OCI-LY7 (cell line): Measurements from ENCODE around the gene LRRC10. TPM values are rescaled to one million over a fixed set of nuclear protein-coding genes. Genes with fewer than 3 reads are reported as not detected.

Experiments
- BruUV-seq: library from RNA; stranded (reverse); fragments of 400-500 nt; replicated peaks from 2 replicates; lab custom pipeline; 2021; lab: Mats Ljungman, UMichigan
- CTCF ChIA-PET: fragments of 300-600 bp; sonication (Branson Sonifier 250); formaldehyde crosslinking; loops from one replicate; lab custom pipeline; 2022; ENCODE audit warnings: antibody characterized with exemption; ENCODE audit not compliant: unreplicated experiment; lab: Charles Lee
- POLR2A ChIA-PET: fragments of 300-600 bp; sonication (Branson Sonifier 250); formaldehyde crosslinking; loops from one replicate; lab custom pipeline; 2022; ENCODE audit warnings: antibody characterized with exemption; lab: Charles Lee
- DNase-seq: peaks from one replicate; pipeline ENCODE4 v3.0.0-alpha.2; 2015; ENCODE audit warnings: low spot score
- H2AFZ ChIP-seq: fragments of 200-600 bp; sonication (generic), shearing (Covaris generic); 2 replicates; pipeline ENCODE4 v1.6.1; 2014; ENCODE audit warnings: mild to moderate bottlenecking, antibody characterized with exemption, low read length, moderate library complexity
- H3K27ac ChIP-seq: fragments of 200-600 bp; sonication (generic); 2 replicates; pipeline ENCODE4 v1.5.1; 2014; ENCODE audit warnings: mixed run types, low read depth, mild to moderate bottlenecking, moderate library complexity, low read length, inconsistent platforms; ENCODE audit not compliant: poor library complexity, severe bottlenecking
- H3K36me3 ChIP-seq: fragments of 200-600 bp; sonication (generic); 2 replicates; pipeline ENCODE4 v1.6.1; 2014; ENCODE audit warnings: mild to moderate bottlenecking, antibody characterized with exemption, low read length, moderate library complexity, mixed read lengths; ENCODE audit not compliant: insufficient read depth
- H3K4me1 ChIP-seq: fragments of 200-600 bp; sonication (generic); 2 replicates; pipeline ENCODE4 v1.5.1; 2014; ENCODE audit warnings: mild to moderate bottlenecking, low read length; ENCODE audit not compliant: insufficient read depth, poor library complexity, severe bottlenecking
- H3K4me2 ChIP-seq: fragments of 200-600 bp; sonication (generic); 2 replicates; pipeline ENCODE4 v1.6.1; 2014; ENCODE audit warnings: mild to moderate bottlenecking, low read length
- H3K4me3 ChIP-seq: fragments of 200-600 bp; sonication (generic); 2 replicates; pipeline ENCODE4 v1.5.1; 2014; ENCODE audit warnings: mild to moderate bottlenecking, low read depth, low read length; ENCODE audit not compliant: poor library complexity, severe bottlenecking
- H3K79me2 ChIP-seq: fragments of 200-600 bp; sonication (generic); 2 replicates; pipeline ENCODE4 v1.6.1; 2016; ENCODE audit warnings: low read depth, mild to moderate bottlenecking, low read length, moderate library complexity, mixed read lengths; ENCODE audit not compliant: insufficient read depth
- H3K9me2 ChIP-seq: fragments of 200-600 bp; sonication (generic); 2 replicates; pipeline ENCODE4 v1.6.1; 2016; ENCODE audit warnings: mild to moderate bottlenecking, low read length, mixed read lengths; ENCODE audit not compliant: insufficient read depth
- H3K9me3 ChIP-seq: fragments of 200-600 bp; sonication (generic); 2 replicates; pipeline ENCODE4 v1.6.1; 2014; ENCODE audit warnings: mild to moderate bottlenecking, mixed run types, low read length, mixed read lengths
- H4K20me1 ChIP-seq: fragments of 200-600 bp; sonication (generic); 2 replicates; pipeline ENCODE4 v1.6.1; 2014; ENCODE audit warnings: mild to moderate bottlenecking, antibody characterized with exemption, low read length, moderate library complexity, mixed read lengths; ENCODE audit not compliant: insufficient read depth
- EZH2phosphoT487 ChIP-seq: fragments of 200-600 bp; sonication (generic); IDR thresholded peaks from 2 replicates; pipeline ENCODE4 v1.6.1; 2018; ENCODE audit warnings: low read depth, borderline replicate concordance, mild to moderate bottlenecking, mixed run types, antibody characterized with exemption, low read length, moderate library complexity, mixed read lengths
- intact Hi-C: fragments of 100-400 bp; cut with micrococcal nuclease; formaldehyde crosslinking; loops from one replicate; pipeline ENCODE4 v1.10.0; 2022; ENCODE audit not compliant: unreplicated experiment
- total RNA-seq, 2 experiments: library from RNA; depleted of rRNA in 1 of 2; stranded (reverse); fragments of >200 nt in 1 of 2; shearing (Covaris generic) in 1 of 2; gene quantifications; 2 replicates each; pipeline ENCODE4 v1.2.3, GENCODE V29; 2014 to 2022
- TF ChIP-seq, protein P1 (sequence below): fragments of 200-600 bp; sonication (generic); conservative IDR thresholded peaks from 2 replicates; pipeline ENCODE4 v1.5.1; 2014; ENCODE audit warnings: mild to moderate bottlenecking, antibody characterized with exemption, low read length, moderate library complexity, mixed read lengths

Gene LRRC10
- total RNA-seq, 2 experiments from 2014 or later: not detected

DNA sequence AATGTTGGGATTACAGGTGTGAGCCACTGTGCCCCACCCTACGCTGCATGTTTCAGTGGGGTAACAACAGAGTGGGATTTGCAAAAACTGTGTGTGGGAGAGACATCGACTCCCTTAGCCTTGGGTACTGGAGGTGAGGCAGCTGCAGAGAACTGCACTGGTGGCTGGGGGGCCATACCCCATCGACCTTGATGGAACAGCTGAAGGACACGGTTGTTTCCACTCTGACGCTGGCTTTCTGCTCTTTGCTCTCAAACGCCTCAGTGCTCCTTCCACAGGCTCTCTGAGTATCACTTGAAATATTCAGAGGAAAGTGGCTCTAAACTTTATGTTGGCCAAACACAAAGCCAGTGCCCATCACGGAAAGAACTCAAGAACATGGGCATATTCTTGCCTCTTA lies 30.8 kb upstream of the LRRC10 start:
- ChIA-PET POLR2A (no interaction called here), CTCF (no interaction called here)
- no TSS peak for BruUV-seq
- Histone ChIP-seq H3K79me2 (no peaks in the 10 kb centered on the region), H4K20me1 (no peaks in the 10 kb centered on the region), H3K27ac (no peak overlapping the region), H3K4me1 (no peaks in the 10 kb centered on the region), H3K4me3 (no peak overlapping the region), H3K9me2 (no peaks in the 10 kb centered on the region), H3K9me3 (no peaks in the 10 kb centered on the region), H2AFZ (no peak overlapping the region), H3K36me3 (no peaks in the 10 kb centered on the region), H3K4me2 (no peak overlapping the region)
- TF ChIP-seq, protein P1, sequence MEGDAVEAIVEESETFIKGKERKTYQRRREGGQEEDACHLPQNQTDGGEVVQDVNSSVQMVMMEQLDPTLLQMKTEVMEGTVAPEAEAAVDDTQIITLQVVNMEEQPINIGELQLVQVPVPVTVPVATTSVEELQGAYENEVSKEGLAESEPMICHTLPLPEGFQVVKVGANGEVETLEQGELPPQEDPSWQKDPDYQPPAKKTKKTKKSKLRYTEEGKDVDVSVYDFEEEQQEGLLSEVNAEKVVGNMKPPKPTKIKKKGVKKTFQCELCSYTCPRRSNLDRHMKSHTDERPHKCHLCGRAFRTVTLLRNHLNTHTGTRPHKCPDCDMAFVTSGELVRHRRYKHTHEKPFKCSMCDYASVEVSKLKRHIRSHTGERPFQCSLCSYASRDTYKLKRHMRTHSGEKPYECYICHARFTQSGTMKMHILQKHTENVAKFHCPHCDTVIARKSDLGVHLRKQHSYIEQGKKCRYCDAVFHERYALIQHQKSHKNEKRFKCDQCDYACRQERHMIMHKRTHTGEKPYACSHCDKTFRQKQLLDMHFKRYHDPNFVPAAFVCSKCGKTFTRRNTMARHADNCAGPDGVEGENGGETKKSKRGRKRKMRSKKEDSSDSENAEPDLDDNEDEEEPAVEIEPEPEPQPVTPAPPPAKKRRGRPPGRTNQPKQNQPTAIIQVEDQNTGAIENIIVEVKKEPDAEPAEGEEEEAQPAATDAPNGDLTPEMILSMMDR: no peak
- no peak for TF ChIP-seq EZH2phosphoT487
- no peak for DNase-seq
- intact Hi-C loops: no loop called here

DNA sequence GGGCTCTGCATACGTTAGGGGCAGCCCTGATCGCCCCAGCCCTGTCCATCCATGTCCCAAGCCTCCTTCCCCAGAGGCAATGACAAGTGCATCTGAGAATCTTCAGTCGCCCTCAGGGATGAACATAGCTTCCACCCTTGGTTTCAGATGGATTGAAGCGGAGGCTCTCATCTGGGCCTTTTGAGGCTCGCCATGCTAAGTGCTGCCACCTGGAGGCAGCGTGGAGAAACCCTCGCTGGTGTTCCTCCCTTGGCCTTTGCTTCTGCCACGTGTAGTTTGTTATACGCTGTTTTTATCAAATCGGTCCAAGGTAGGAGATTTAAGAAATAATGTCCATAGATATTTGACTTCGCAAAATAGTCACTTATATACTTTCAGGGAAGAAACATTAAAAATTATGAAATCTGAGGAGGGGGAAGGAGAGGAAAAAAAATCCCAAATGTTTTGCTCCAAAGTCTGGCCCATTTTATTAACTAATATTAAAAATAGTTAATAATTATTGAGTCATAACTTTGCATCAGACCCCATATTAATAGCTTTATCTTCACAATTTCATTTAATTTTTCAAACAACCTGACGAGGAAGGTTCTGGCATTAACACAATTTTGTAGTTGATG lies 28.8 kb upstream of the LRRC10 start:
- Histone ChIP-seq H3K9me2 (no peaks in the 10 kb centered on the region), H2AFZ (no peak overlapping the region), H3K9me3 (no peaks in the 10 kb centered on the region), H3K4me1 (no peaks in the 10 kb centered on the region), H3K79me2 (no peaks in the 10 kb centered on the region), H3K4me2 (no peak overlapping the region), H3K36me3 (no peaks in the 10 kb centered on the region), H4K20me1 (no peaks in the 10 kb centered on the region), H3K4me3 (no peak overlapping the region), H3K27ac (no peak overlapping the region)
- TF ChIP-seq, protein P1: peak; percentile 96
- TF ChIP-seq EZH2phosphoT487: no peak
- ChIA-PET POLR2A (interaction anchor here (0.7 kb wide), 2 partner anchors 53 to 1297 kb away, joined by 3 read pairs; no protein-coding TSS in a partner anchor), CTCF (no interaction called here)
- intact Hi-C loops: loop anchor here (1.0 to 5.0 kb wide), 2 partner anchors 282 to 348 kb away; partner anchors contain the start of gene YEATS4
- no TSS peak for BruUV-seq
- DNase-seq: peak; percentile 71

DNA sequence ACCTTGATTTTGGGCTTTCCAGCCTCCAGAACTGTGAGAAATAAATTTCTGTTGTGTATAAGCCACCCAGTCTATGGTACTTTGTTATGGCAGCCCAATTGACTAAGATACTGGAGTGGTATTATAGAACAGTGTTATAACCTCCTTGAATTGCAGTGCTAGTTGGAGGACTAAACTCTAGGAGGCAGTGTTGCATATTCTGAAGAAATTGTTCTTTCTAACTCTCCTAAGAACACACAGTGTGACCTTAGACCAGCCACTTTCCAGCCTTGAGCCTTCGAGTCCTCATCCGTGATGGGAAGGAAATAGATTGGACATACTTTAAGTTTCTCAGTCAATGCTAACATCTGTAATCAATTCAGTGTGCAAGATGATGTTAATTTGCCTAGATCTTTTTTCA lies 22.4 kb upstream of the LRRC10 start:
- H2AFZ ChIP-seq: no peak overlapping the region
- no TSS peak for BruUV-seq
- no peaks in the 10 kb centered on the region for H4K20me1 ChIP-seq
- intact Hi-C loops: no loop called here
- no peak overlapping the region for H3K27ac ChIP-seq
- H3K4me3 ChIP-seq: no peak overlapping the region
- H3K4me2 ChIP-seq: no peak overlapping the region
- TF ChIP-seq, protein P1: peak; percentile 67
- TF ChIP-seq EZH2phosphoT487: no peak
- no peaks in the 10 kb centered on the region for H3K36me3 ChIP-seq
- no peaks in the 10 kb centered on the region for H3K9me2 ChIP-seq
- DNase-seq: no peak
- CTCF ChIA-PET: no interaction called here
- POLR2A ChIA-PET: no interaction called here
- no peaks in the 10 kb centered on the region for H3K9me3 ChIP-seq
- no peaks in the 10 kb centered on the region for H3K4me1 ChIP-seq
- H3K79me2 ChIP-seq: no peaks in the 10 kb centered on the region
